ENCODE measurements around the gene METTL23. TPM values are rescaled to one million over a fixed set of nuclear protein-coding genes. Genes with fewer than 3 reads are reported as not detected.
"Not testable (repeated sequence)": the region's sequence is repeated elsewhere in the genome, so short reads cannot be mapped to it uniquely, and the experiment has no call there.

The METTL23 gene
- polyA plus RNA-seq, 3 donors = 39.1 to 45.1 (median 40.8) TPM

DNA sequence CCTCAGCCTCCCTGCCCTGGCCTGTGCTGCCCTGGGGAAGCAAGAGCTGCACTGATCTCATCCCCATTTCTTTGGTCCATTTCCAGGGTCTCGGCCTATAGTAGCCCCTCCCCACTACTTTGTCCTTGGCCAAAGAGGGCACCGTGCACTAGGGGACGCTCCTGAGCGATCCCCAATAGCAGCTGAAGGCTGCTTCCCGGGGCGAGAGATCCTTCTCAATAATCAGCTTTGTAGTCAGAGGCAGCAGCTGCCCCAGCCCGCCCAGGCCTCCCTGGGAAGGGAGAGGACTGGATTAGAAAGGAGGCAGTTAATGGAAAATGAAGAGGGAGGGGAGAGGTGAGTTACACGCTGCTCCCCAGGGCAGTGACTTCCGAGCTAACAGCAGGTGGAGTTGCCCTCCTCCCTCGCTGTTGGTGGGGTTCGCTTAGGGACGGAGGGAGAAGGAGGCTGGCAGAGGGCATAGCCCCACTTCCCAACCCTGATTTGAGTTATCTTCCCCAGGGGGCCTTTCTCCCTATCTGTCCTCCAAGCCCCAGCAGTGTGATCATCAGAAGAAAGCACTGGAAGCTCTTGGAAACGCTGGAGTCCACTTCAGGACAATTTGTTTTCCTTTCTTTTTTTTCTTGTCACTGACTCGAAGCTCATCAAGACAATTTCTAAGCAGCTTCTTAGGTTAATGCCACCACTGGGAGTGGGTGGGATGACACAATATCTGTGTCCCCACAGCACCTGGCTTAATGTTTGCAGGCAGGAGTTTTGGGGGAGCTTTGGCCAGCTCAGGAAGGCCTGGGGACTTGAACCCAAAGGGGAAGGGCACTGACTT, 18.4 kb upstream of the METTL23 start:
- DNase-seq (ENCODE audit: extremely low read depth in 1 of 11, low read depth in 9 of 11, low spot score in 4 of 11) = no peak

DNA sequence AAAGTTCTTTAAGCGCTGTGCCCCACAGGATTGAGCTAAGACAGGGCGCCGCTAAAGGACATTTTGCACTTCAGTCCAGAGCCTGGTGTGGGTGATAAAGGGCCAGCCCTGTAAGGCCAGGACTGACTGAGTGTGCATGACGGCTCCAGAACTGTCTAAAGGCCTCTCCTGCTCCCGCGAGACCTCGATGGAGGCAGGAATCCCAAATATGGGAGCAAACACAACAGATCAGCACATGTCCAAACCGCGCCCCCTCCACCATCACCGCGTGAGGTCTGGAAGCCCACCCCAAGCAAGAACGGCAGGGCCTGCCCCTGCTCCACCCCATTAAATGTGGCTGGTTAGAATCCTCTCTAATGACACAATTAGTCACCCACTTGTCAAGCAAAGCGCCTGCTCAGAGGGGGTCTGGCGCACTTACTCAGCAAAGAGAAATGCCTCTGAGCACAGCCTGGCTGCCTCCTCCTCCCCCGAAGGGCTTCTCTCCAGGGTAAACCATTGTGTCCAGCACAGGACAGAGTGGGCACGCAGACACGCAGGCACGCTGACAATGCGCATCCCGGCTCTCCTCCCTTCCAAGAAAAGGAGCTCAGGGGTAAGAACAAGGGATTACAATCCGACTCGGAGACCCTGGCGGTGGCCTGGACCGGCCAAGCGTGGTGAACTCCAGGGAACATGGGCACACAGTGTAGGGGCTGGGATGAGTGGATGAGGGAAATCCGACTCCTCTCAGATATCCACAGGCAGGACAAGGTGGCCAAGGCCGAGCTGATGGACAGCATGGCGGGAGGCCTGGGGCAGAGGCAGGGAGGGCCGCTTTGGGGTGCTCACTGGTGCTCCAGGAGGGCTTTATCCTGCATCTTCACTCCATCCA, 17.3 kb upstream of the METTL23 start:
- peak in 7 of 11 donors; percentile 67 to 85 (median 81) for DNase-seq (ENCODE audit: extremely low read depth in 1 of 11, low read depth in 9 of 11, low spot score in 4 of 11)

DNA sequence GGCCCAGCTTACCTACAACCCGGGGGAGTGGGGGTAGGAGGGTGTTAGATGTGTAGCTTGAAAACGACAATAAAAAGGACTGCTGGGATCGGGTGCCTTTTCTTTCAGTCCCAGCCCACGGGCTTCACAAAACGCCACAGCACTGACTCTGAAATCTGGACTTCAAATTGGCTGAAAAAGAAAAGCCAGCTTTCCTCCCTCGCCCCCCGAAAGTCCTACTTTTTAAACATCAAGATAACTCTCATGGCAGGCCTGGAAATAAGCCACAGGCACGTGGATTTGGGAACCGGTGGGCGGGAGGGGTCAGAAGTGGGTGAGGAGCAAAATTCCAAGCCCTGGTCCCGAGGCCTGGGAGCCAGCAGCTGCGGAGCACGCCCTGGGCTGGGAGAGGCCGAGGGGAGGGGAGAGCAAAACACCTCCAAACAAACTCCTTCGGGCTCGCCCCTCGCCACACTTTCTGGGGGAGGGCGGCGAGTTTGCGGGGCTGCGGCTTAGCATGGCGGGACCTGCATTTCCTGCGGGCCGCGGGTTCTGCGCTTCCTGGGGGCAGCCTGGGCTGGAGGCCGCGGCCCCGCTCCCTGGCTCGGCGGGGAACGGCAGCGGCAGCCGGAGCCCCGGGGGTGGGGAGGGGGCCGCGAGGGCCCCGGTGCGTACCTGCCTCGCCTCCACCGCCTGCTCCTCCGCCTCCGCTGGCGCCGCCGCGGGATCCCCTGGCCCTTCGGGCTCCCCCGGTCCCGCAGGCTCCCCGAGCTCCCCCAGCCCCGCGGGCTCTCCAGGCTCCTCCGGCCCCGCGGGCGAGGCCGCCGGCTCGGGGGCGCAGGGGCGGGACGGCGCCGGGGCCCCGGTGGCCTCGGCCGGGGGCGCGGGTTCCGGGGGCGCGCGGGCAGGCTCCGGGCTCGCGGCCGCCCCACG, 16.4 kb upstream of the METTL23 start:
- DNase-seq (ENCODE audit: extremely low read depth in 1 of 11, low read depth in 9 of 11, low spot score in 4 of 11) = not testable (repeated sequence)

DNA sequence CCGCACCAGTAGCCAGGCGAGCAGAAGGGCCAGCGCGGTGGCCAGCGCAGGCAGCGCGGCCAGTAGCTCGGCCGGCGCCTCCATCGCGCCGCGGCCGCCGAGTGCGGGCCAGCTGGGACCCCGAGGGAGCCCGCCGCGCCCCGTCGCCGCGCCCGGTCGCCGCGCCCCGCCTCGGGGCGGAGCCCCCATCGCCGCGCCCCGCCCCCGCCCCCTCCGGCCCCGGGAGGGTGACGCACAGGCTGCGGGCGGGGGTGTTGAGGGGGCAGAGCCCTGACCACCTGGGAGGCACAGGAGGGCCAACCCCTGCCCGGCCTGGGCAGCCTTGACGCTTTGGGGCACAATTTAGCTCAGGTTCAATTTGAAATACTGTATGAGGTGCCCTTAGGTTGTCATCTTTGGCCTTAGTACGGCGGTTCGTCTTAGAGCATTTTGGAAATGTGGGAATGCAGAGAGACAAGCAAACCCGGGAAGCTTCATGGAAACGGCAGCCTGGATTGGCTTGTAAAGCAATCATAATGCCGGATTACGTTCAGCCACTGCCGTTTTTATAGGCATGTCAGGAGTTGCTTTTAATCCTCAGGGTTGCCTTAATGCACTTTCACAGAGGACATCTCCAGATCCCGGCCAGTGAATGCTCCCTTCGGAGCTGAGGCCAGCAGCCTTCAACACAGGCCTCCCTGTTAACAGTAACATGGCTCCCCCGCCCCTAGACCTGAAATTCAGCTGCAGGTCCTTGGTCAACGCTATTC, 15.6 kb upstream of the METTL23 start, which contains the start of gene MXRA7:
TSS of gene MXRA7 (minus strand) at position 103 of the 749 bp plus-strand sequence. CDS start at position 84, 19 bp downstream.
- peak in 2 of 11 donors; percentile 51 to 67 for DNase-seq (ENCODE audit: extremely low read depth in 1 of 11, low read depth in 9 of 11, low spot score in 4 of 11)

GRCh38 chr17:76712321-76712720, 14.3 kb upstream of the METTL23 start:
- DNase-seq (ENCODE audit: extremely low read depth in 1 of 11, low read depth in 9 of 11, low spot score in 4 of 11) = not testable (repeated sequence)

GRCh38 chr17:76713765-76714164, 12.9 kb upstream of the METTL23 start:
- DNase-seq (ENCODE audit: extremely low read depth in 1 of 11, low read depth in 9 of 11, low spot score in 4 of 11) = no peak

GRCh38 chr17:76714336-76714735, 12.3 kb upstream of the METTL23 start:
- no peak for DNase-seq (ENCODE audit: extremely low read depth in 1 of 11, low read depth in 9 of 11, low spot score in 4 of 11)

- DNase-seq (ENCODE audit: extremely low read depth in 1 of 11, low read depth in 9 of 11, low spot score in 4 of 11) = no peak
Observed at GRCh38 chr17:76714822-76715495, 11.7 kb upstream of the METTL23 start.

DNA sequence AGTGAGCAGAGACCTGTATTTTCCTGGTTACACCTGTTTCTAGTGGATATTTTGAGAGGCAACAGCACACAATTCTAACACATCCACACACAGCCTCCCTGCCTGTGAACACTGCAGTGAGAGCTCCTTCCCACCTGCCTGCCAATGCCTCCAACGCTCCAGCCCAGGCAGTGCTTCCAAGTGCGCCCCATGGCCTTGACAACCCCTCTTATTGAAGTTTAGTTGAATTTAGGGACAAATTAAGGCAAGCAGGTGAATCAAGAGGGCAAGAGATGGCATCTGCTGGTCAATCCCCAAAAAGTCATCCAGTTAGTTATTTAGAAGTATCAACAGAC, 11.2 kb upstream of the METTL23 start:
- no peak for DNase-seq (ENCODE audit: extremely low read depth in 1 of 11, low read depth in 9 of 11, low spot score in 4 of 11)

DNA sequence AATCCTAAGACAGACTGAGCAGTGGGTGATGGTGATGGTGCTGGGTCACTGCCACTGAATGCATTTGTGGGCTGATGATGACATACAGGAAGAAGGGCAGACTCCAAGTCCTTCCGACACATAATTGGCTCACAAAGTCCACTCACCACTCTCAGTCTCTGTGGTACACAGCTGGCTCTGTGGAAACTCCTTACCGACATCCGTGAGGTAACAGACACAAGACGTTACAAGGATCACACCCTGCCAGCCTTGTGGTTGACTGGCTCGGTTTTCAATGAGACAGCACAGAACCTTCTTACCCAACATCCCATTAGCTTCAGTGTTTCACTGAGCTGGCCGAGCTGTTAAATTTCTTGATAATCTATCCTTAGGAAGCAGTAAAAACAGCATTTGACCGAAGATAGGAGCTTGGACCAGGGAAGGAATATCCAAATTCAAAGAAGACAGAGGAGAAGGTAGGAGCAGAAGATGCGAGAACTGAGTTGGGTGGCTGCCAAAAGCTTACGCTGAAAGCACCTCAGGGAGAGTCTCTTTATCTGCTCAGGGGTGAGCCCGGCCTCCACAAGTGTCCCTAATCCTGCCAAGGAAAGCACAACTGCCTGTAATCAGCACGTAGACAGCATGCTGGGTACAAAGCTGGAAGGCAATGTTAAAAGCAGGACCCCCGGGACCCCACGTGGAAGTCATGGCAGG, 10.3 kb upstream of the METTL23 start:
- DNase-seq (ENCODE audit: extremely low read depth in 1 of 11, low read depth in 9 of 11, low spot score in 4 of 11) = no peak

- no peak for DNase-seq (ENCODE audit: extremely low read depth in 1 of 11, low read depth in 9 of 11, low spot score in 4 of 11)
Observed at GRCh38 chr17:76716839-76717215, 9.8 kb upstream of the METTL23 start.

DNA sequence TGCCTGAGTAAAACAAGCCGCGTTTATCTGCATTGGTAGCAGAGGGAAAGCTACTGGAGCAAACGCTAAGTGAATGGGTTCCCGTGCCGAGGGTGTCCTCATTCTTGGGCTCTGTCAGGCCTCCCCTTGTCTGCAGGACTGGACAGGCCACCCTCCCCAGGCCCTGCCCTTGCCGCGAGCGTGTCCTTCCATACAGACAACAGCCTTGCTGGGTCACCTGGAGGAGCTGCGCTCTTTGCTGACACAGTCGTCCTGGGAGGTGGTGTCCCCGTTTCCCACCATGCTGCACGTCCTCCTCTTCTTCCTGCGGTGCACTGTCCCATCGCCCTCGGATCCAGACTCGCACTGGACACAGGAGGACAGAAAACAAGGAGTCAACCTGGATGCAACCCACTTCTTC, 8.1 kb upstream of the METTL23 start:
- no peak for DNase-seq (ENCODE audit: extremely low read depth in 1 of 11, low read depth in 9 of 11, low spot score in 4 of 11)

GRCh38 chr17:76720211-76720610, 6.4 kb upstream of the METTL23 start:
- no peak for DNase-seq (ENCODE audit: extremely low read depth in 1 of 11, low read depth in 9 of 11, low spot score in 4 of 11)

DNA sequence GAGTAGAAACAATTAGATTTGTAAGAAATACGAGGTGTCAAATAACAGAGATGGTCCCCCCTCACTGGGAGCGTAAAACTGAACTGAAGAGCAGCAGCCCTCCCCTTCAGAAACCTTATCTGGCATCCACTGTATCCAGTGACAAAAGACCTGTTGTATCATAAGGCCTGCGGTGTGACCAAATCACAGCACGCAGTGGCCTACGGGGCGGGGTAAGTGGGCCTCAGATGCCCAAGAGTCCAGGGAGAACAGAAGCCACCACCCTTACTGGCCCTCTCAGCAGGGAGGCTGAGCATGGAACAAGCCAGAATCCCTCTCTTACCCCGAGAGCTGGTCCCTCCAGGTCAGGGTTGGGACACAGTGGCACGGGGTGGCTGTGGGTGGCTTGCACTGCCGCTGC, 5.7 kb upstream of the METTL23 start:
- no peak for DNase-seq (ENCODE audit: extremely low read depth in 1 of 11, low read depth in 9 of 11, low spot score in 4 of 11)

- DNase-seq (ENCODE audit: extremely low read depth in 1 of 11, low read depth in 9 of 11, low spot score in 4 of 11) = no peak
Observed at GRCh38 chr17:76721463-76721862, 5.2 kb upstream of the METTL23 start.

GRCh38 chr17:76722279-76722678, 4.4 kb upstream of the METTL23 start:
- no peak for DNase-seq (ENCODE audit: extremely low read depth in 1 of 11, low read depth in 9 of 11, low spot score in 4 of 11)

- DNase-seq (ENCODE audit: extremely low read depth in 1 of 11, low read depth in 9 of 11, low spot score in 4 of 11) = not testable (repeated sequence)
Observed at GRCh38 chr17:76722977-76723376, 3.7 kb upstream of the METTL23 start.
